HG03139 (cell line): ENCODE measurements around the gene TNP1.

Experiments used
- ATAC-seq: cut with Tn5 transposase; IDR thresholded peaks from one replicate; pipeline ENCODE4 v1.9.1; 2021; ENCODE audit not compliant: unreplicated experiment

The TNP1 gene

GRCh38 chr2:216845426-216845825 lies 14.4 kb downstream of the TNP1 start:
- no peak for ATAC-seq

- ATAC-seq: no peak
Measured at GRCh38 chr2:216842636-216843035, 17.2 kb downstream of the TNP1 start.

- ATAC-seq: no peak
Measured at GRCh38 chr2:216839688-216840087, 20.2 kb downstream of the TNP1 start.

GRCh38 chr2:216838151-216838550 lies 21.7 kb downstream of the TNP1 start:
- no peak for ATAC-seq

GRCh38 chr2:216837740-216838139 lies 22.1 kb downstream of the TNP1 start:
- ATAC-seq: no peak

GRCh38 chr2:216833061-216833460 lies 26.8 kb downstream of the TNP1 start:
- ATAC-seq: no peak

- no peak for ATAC-seq
Measured at GRCh38 chr2:216830346-216830745, 29.5 kb downstream of the TNP1 start.

GRCh38 chr2:216829533-216829932 lies 30.3 kb downstream of the TNP1 start:
- no peak for ATAC-seq

- ATAC-seq: no peak
Measured at GRCh38 chr2:216827073-216827720, 32.7 kb downstream of the TNP1 start.

- no peak for ATAC-seq
Measured at GRCh38 chr2:216822470-216822869, 37.4 kb downstream of the TNP1 start.

GRCh38 chr2:216820709-216821108 lies 39.2 kb downstream of the TNP1 start:
- no peak for ATAC-seq

- no peak for ATAC-seq
Measured at GRCh38 chr2:216819766-216820165, 40.1 kb downstream of the TNP1 start.

GRCh38 chr2:216819055-216819454 lies 40.8 kb downstream of the TNP1 start:
- ATAC-seq: no peak

- no peak for ATAC-seq
Measured at GRCh38 chr2:216810399-216811160, 49.3 kb downstream of the TNP1 start.
